ENCODE results near the gene CDK8.
A peak's percentile ranks its signal among the peaks of the same experiment; 100 is the strongest.

The CDK8 gene

GRCh38 chr13:26382366-26382765, 128.4 kb downstream of the CDK8 start:
- DNase-seq (ENCODE audit: low read depth, low spot score), result no peak

DNA sequence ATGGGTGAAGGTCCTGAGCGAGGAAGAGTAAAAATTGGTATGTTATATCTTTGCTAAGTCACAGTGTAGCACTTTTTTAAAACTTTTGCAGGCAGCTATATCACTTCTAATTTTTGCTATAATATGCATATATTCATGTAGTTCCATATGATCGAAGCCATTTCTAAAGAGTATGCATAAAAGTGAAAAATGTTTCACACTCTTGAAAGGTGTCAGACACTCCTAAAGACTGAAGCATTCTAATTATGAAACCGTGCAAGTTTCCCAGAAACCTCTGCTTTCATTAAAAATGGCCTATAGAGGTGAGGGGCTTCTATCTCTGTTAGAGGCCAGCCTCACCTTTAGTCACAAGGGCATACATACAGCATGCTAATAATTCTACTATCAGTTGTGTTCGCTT, 128.9 kb downstream of the CDK8 start:
- no peak for DNase-seq (ENCODE audit: low read depth, low spot score)

GRCh38 chr13:26384587-26384986, 130.7 kb downstream of the CDK8 start:
- no peak for DNase-seq (ENCODE audit: low read depth, low spot score)

- no peak for DNase-seq (ENCODE audit: low read depth, low spot score)
Measured at GRCh38 chr13:26386026-26386425, 132.1 kb downstream of the CDK8 start.

DNA sequence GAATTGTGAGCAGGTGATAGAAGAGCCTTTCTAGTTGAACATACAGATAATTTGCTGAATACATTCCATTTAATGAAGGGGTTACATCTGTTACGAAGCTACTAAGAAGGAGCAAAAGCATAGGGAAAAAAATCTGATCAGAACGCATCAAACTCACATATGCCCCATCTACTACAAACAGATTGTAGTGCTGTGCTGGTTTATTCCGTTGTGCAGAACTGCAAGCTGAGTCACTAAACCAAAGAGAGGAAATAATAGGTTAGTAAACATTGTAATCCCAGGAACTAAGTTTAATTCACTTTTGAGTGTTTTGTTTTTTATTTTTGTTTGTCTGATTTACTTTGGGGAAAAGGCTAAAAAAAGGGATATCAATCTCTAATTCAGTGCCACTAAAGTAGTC, 136.3 kb downstream of the CDK8 start:
- DNase-seq (ENCODE audit: low read depth, low spot score), result no peak

- DNase-seq (ENCODE audit: low read depth, low spot score), result no peak
Measured at GRCh38 chr13:26400545-26400944, 146.6 kb downstream of the CDK8 start.

DNA sequence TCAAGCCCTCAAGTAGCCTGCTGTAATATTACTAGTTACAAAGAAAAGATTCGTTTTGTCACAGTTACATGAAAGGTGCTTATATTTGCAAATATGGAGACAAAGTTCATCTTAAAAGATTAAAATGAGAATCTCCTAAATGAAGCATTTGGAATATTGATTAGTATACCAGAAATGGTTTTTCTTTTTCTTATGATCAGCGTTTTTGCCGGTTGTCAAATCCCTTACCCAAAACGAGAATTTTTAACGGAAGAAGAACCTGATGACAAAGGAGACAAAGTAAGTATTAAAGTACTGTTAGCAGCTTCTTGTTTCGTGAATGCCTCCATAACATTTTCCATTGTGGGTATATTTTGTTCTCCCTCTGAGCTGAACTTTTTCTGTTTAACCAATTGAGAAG, 147.1 kb downstream of the CDK8 start:
- no peak for DNase-seq (ENCODE audit: low read depth, low spot score)

GRCh38 chr13:26401578-26402021, 147.7 kb downstream of the CDK8 start:
- no peak for DNase-seq (ENCODE audit: low read depth, low spot score)

- DNase-seq (ENCODE audit: low read depth, low spot score), result no peak
Measured at GRCh38 chr13:26406791-26407190, 152.9 kb downstream of the CDK8 start.

DNA sequence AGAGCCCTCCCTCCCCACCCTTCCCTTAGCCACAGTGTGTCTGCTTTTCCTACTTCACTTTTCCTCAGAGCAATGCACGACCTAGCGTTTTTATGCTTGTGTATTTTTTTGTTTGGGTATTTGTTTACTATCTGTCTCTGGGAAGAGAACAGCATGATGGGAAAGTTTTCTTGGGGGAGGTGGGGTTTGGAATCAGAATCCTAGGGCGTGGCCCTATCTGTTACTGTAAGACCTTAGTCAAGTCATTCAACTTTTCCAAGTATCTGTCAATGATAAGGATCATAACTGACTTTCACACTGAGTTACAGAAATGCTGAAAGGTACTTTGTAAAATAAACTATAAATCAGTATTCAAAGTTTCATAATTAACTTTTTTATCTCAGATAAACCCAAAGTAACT, 157.3 kb downstream of the CDK8 start:
- DNase-seq (ENCODE audit: low read depth, low spot score), result no peak

- no peak for DNase-seq (ENCODE audit: low read depth, low spot score)
Measured at GRCh38 chr13:26412263-26412662, 158.3 kb downstream of the CDK8 start.

DNA sequence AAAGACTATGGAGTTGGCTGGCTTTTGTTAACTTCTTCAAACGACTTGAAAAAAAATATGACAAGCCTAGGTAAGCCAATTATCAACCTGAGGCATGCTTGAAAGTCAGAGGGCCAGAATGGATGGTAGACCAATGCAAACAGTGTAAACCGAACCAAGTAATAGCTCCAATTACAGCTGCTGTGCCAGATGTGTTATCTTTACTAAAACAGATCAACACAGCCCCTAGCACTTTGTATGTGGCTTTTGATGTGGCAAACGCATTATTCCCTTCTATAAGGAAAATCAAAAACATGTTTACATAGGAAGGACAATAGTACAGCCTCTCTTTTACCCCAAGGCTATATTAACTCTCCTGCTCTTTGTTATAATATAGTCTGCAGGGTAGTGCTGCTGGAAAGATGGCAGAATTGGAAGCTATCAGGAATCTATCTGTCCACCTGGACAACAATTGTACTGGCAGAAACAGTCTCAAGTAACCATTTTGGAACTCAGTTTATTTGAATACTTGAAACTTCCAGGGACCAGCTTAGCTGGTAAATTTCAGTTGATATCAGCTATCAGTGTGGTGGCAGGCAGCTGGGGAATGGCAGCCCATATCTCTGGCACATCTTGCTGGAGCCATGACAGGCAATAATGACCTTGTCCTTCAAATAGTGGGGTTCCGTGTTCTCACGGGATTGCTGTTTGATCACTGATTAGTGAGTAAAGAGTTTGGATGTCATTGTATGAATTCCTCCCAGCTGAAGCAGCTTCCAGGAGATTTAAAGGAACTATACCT, 159.2 kb downstream of the CDK8 start:
- DNase-seq (ENCODE audit: low read depth, low spot score), result no peak

- DNase-seq (ENCODE audit: low read depth, low spot score), result no peak
Measured at GRCh38 chr13:26420282-26420960, 166.5 kb downstream of the CDK8 start.

DNA sequence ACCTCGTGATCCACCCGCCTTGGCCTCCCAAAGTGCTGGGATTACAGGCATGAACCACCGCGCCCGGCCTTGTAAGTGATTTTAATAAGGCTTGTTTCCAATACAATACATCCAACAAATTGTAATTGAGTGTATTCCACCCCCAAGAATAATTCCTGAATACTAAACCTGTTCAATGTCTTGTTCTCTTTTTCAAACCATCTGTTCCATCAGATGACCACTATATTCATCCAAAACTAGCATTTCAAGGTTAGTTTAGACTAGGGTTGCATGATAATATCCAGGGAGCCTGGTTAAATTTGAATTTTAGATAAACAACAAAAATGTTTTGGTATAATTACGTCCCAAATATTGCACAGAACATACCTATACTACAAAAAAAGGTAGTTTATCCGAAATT, 168.1 kb downstream of the CDK8 start:
- DNase-seq (ENCODE audit: low read depth, low spot score), result no peak

GRCh38 chr13:26423629-26424028, 169.7 kb downstream of the CDK8 start:
- DNase-seq (ENCODE audit: low read depth, low spot score), result peak; percentile 76

DNA sequence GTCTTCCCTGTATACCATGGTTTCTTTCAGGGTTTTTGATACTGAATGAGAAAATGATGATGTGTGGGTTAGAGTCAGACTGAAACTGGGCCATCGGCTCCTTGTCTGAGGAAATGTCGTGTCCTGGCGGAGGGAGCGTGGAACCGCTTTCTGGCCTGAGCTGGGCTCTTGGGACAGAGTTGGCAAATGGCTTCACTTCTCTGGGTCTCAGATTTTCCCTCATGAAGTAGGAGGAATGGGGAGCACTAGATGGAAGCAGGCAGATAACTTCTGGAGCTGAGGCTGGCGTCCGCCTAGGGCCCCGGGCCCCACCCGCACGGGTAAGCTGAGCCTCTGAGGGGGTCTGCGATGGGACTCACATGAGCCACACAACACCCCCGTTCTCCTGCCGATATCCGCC, 170.3 kb downstream of the CDK8 start:
- DNase-seq (ENCODE audit: low read depth, low spot score), result no peak

DNA sequence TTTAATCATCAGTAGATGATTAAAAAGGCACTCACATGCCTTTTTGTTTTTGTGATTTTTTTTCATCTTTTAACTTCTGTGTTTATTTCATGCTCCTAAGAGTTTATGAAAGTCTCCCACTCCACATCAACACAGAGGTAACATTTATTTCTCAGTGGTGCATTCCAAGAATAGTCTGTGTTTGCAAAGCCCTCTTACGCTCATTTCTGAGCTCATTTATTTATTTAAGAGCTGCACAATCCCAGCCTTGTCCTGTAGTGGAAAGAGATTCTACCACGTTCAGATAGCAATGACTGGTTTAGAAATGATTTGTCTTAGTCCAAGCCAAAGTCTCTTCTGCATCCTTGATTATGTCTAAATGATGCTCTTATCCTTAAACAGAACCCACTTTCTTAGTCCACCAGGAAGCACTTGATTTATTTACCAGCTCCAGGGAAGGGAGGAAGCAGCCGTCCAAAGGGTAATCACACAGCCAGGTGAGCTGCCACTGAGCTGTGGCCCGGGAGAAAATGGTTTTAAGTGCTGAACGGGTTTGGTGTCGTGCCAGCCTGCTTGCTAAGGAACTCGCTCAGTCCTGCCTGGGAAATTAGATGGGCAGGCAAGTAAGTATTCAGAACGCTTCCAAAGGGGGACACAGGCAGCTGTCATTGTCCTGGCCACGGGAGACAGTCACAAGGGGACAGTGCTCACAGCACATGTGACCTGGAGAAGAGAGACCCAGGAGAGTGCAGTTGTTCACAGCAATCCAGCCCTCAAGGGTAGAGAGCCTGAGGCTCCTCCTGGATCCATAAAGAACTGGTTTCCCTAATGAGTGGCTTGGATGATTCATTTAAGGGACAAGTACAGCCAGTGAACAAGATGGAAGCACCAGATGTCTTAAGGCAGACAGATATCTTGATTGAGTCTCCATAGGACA, 171.8 kb downstream of the CDK8 start:
- no peak for DNase-seq (ENCODE audit: low read depth, low spot score)

GRCh38 chr13:26433776-26434175, 179.8 kb downstream of the CDK8 start:
- DNase-seq (ENCODE audit: low read depth, low spot score), result no peak

DNA sequence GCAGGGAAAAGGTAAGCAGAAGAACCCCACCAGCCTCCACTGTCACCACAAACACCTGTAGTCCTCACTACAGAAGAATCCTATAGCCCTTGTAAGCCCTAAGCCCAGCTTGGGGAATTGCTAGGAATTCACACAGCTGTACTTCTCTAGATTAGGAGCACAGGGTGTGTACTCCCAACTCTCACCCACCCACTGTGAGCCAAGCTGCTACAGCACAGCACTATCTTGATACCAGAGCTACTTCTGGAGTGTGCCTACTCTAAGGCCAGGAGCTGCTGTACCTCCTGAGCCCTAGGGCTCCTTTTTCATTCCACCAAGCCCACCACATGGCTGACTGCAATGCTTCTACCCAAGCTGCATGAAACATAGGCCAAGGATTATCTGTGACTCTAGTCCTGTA, 181.2 kb downstream of the CDK8 start:
- no peak for DNase-seq (ENCODE audit: low read depth, low spot score)

DNA sequence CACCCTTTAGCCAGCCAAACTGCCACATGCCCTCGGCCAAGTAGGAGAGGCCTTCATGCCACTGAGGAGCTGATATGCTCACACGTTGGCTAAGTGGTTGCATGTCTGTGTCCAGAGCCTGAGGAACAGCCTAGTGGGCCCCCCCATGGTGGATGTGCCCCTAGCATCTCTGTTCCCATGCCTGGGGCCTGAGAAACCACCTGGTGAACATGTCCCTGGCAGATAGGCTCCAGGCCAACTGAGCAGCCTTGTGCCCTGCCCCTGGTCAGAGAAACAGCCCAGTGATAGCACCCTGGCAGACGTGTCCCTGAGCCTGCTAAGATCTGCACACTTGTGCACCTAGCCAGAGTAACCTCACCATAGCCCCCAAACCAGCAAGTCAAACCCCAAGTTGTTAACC, 181.7 kb downstream of the CDK8 start:
- no peak for DNase-seq (ENCODE audit: low read depth, low spot score)

GRCh38 chr13:26436914-26437313, 183.0 kb downstream of the CDK8 start:
- no peak for DNase-seq (ENCODE audit: low read depth, low spot score)

GRCh38 chr13:26440111-26440510, 186.2 kb downstream of the CDK8 start:
- no peak for DNase-seq (ENCODE audit: low read depth, low spot score)
